GM18520 (cell line): Measurements from ENCODE around the gene FAM241B.

Experiments used
- ATAC-seq: cut with Tn5 transposase; IDR thresholded peaks from one replicate; pipeline ENCODE4 v1.9.1; 2021; ENCODE audit not compliant: unreplicated experiment

Gene FAM241B

GRCh38 chr10:69647126-69647525, 17.1 kb downstream of the FAM241B start:
- no peak for ATAC-seq

GRCh38 chr10:69647819-69648218, 17.8 kb downstream of the FAM241B start:
- no peak for ATAC-seq

GRCh38 chr10:69648461-69648860, 18.4 kb downstream of the FAM241B start:
- no peak for ATAC-seq

GRCh38 chr10:69649786-69650550, 19.9 kb downstream of the FAM241B start:
- ATAC-seq, result no peak

GRCh38 chr10:69650589-69651261, 20.7 kb downstream of the FAM241B start:
- no peak for ATAC-seq

- ATAC-seq, result no peak
These were observed 21.3 kb downstream of the FAM241B start for GRCh38 chr10:69651362-69651761.

- no peak for ATAC-seq
These were observed 22.2 kb downstream of the FAM241B start for GRCh38 chr10:69652111-69652856.

GRCh38 chr10:69652857-69653199, 22.8 kb downstream of the FAM241B start:
- ATAC-seq, result no peak

- ATAC-seq, result no peak
These were observed 23.5 kb downstream of the FAM241B start for GRCh38 chr10:69653561-69653960.

GRCh38 chr10:69655124-69655867, 25.2 kb downstream of the FAM241B start:
- no peak for ATAC-seq

- no peak for ATAC-seq
These were observed 26.0 kb downstream of the FAM241B start for GRCh38 chr10:69655868-69656555.

GRCh38 chr10:69656742-69657269, 26.8 kb downstream of the FAM241B start:
- ATAC-seq, result no peak

GRCh38 chr10:69657430-69657829, 27.4 kb downstream of the FAM241B start:
- ATAC-seq, result no peak

GRCh38 chr10:69657866-69658265, 27.8 kb downstream of the FAM241B start:
- no peak for ATAC-seq

- no peak for ATAC-seq
These were observed 29.4 kb downstream of the FAM241B start for GRCh38 chr10:69659241-69660038.

- ATAC-seq, result no peak
These were observed 30.2 kb downstream of the FAM241B start for GRCh38 chr10:69660296-69660695.

- ATAC-seq, result no peak
These were observed 31.5 kb downstream of the FAM241B start for GRCh38 chr10:69661414-69662172.

GRCh38 chr10:69662173-69662877, 32.3 kb downstream of the FAM241B start:
- no peak for ATAC-seq
